ENCODE data around the gene TMEM255B.

Gene TMEM255B

DNA sequence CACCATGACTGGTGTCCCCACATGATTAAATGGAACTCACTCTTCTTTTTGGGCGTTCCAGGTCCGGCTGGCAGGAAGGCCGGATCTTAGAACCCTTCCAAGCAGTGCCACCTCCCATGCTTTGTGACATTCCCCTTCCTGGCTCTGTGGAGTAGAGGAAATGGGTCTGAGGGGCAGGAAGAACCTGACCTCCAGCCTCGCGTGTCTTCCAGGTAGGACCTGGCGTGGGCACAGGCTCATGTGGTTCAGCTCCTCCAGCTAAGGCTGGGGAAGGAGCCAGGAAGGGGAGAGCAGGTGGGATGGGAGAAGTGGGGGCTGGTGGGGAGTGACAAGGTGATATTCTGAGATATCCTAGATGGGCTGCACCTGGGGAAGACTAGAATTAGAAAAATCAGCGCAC, 2.1 kb downstream of the TMEM255B start:
- H3K27ac ChIP-seq (ENCODE audit: low read depth, low read length), result no peak overlapping the region
- TF ChIP-seq EZH2phosphoT487 (conservative IDR thresholded peaks at IDR 0.05; ENCODE audit: low read length), result no peak
- TF ChIP-seq, protein P1, sequence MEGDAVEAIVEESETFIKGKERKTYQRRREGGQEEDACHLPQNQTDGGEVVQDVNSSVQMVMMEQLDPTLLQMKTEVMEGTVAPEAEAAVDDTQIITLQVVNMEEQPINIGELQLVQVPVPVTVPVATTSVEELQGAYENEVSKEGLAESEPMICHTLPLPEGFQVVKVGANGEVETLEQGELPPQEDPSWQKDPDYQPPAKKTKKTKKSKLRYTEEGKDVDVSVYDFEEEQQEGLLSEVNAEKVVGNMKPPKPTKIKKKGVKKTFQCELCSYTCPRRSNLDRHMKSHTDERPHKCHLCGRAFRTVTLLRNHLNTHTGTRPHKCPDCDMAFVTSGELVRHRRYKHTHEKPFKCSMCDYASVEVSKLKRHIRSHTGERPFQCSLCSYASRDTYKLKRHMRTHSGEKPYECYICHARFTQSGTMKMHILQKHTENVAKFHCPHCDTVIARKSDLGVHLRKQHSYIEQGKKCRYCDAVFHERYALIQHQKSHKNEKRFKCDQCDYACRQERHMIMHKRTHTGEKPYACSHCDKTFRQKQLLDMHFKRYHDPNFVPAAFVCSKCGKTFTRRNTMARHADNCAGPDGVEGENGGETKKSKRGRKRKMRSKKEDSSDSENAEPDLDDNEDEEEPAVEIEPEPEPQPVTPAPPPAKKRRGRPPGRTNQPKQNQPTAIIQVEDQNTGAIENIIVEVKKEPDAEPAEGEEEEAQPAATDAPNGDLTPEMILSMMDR (IDR thresholded peaks at IDR 0.05; ENCODE audit: insufficient read depth, low read length, poor library complexity, severe bottlenecking), result no peak
- no peak overlapping the region for H3K4me2 ChIP-seq (ENCODE audit: low read depth, low read length, poor library complexity, severe bottlenecking)
- no peak overlapping the region for H3K9ac ChIP-seq (ENCODE audit: low read length)
- H3F3A ChIP-seq (ENCODE audit: insufficient read depth), result no peaks in the 10 kb centered on the region
- no peaks in the 10 kb centered on the region for H3K9me3 ChIP-seq (ENCODE audit: insufficient read depth, low read length)
- H3K27me3 ChIP-seq (ENCODE audit: low read length), result no peaks in the 10 kb centered on the region; the same call in 1 of the 2 replicates
- H3K9me2 ChIP-seq (replicated peaks; ENCODE audit: insufficient read depth, low read length), result no peaks in the 10 kb centered on the region
- H2AFZ ChIP-seq (ENCODE audit: low read depth, low read length, severe bottlenecking), result no peak overlapping the region
- H3K36me3 ChIP-seq (ENCODE audit: low read length), result no peaks in the 10 kb centered on the region
- no peaks in the 10 kb centered on the region for H3K79me2 ChIP-seq (ENCODE audit: insufficient read depth, low read length)
- H4K20me1 ChIP-seq (ENCODE audit: low read depth, low read length), result no peaks in the 10 kb centered on the region
- no peak overlapping the region for H3K4me3 ChIP-seq (ENCODE audit: insufficient read depth, low read length, poor library complexity, severe bottlenecking)

- H3K36me3 ChIP-seq (ENCODE audit: low read length), result no peaks in the 10 kb centered on the region
- no peaks in the 10 kb centered on the region for H3K9me3 ChIP-seq (ENCODE audit: insufficient read depth, low read length)
- no peak overlapping the region for H3K4me3 ChIP-seq (ENCODE audit: insufficient read depth, low read length, poor library complexity, severe bottlenecking)
- H3K27ac ChIP-seq (ENCODE audit: low read depth, low read length), result no peak overlapping the region
- H3K27me3 ChIP-seq (ENCODE audit: low read length), result no peaks in the 10 kb centered on the region; the same call in 1 of the 2 replicates
- no peak overlapping the region for H2AFZ ChIP-seq (ENCODE audit: low read depth, low read length, severe bottlenecking)
- no peaks in the 10 kb centered on the region for H4K20me1 ChIP-seq (ENCODE audit: low read depth, low read length)
- H3F3A ChIP-seq (ENCODE audit: insufficient read depth), result no peaks in the 10 kb centered on the region
- TF ChIP-seq EZH2phosphoT487 (conservative IDR thresholded peaks at IDR 0.05; ENCODE audit: low read length), result no peak
- TF ChIP-seq, protein P1 (IDR thresholded peaks at IDR 0.05; ENCODE audit: insufficient read depth, low read length, poor library complexity, severe bottlenecking), result no peak
- no peaks in the 10 kb centered on the region for H3K79me2 ChIP-seq (ENCODE audit: insufficient read depth, low read length)
- H3K4me2 ChIP-seq (ENCODE audit: low read depth, low read length, poor library complexity, severe bottlenecking), result no peak overlapping the region
- no peak overlapping the region for H3K9ac ChIP-seq (ENCODE audit: low read length)
- H3K9me2 ChIP-seq (replicated peaks; ENCODE audit: insufficient read depth, low read length), result no peaks in the 10 kb centered on the region
Measured at GRCh38 chr13:113762075-113762474, 3.0 kb downstream of the TMEM255B start.

DNA sequence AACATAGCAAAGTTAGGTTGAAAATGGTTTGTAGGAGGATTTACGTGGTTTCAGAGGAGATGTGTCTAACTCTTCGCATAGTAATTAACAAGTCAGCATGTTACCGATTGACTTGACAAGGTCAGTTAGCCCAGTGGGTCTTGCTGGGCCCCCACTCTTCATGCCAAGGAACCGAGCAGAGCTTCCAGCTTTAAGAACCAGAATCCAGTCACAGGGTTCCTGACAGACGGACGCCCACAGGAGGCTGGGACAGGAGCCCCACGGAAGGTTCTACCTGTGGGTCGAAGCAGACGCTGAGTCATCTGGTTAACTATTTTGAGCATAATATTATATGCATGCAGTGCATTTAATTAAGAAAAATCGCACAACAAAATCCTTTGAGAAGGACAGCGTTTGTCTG, 3.5 kb downstream of the TMEM255B start:
- Histone ChIP-seq H3K27ac (ENCODE audit: low read depth, low read length) (no peak overlapping the region), H2AFZ (ENCODE audit: low read depth, low read length, severe bottlenecking) (no peak overlapping the region), H3K27me3 (ENCODE audit: low read length) (no peaks in the 10 kb centered on the region; the same call in 1 of the 2 replicates), H3K36me3 (ENCODE audit: low read length) (no peaks in the 10 kb centered on the region), H3K79me2 (ENCODE audit: insufficient read depth, low read length) (no peaks in the 10 kb centered on the region), H3K9me2 (replicated peaks; ENCODE audit: insufficient read depth, low read length) (no peaks in the 10 kb centered on the region), H3K4me3 (ENCODE audit: insufficient read depth, low read length, poor library complexity, severe bottlenecking) (no peak overlapping the region), H3K4me2 (ENCODE audit: low read depth, low read length, poor library complexity, severe bottlenecking) (no peak overlapping the region), H3F3A (ENCODE audit: insufficient read depth) (no peaks in the 10 kb centered on the region), H3K9me3 (ENCODE audit: insufficient read depth, low read length) (no peaks in the 10 kb centered on the region), H3K9ac (ENCODE audit: low read length) (no peak overlapping the region), H4K20me1 (ENCODE audit: low read depth, low read length) (no peaks in the 10 kb centered on the region)
- TF ChIP-seq, protein P1 (IDR thresholded peaks at IDR 0.05; ENCODE audit: insufficient read depth, low read length, poor library complexity, severe bottlenecking), result no peak
- no peak for TF ChIP-seq EZH2phosphoT487 (conservative IDR thresholded peaks at IDR 0.05; ENCODE audit: low read length)

Data from SU-DHL-6 (cell line).